K562 (cell line): Measurements from ENCODE around the gene MYL12A. TPM values are rescaled to one million over a fixed set of nuclear protein-coding genes. Genes with fewer than 3 reads are reported as not detected.
A peak's percentile ranks its signal among the peaks of the same experiment; 100 is the strongest.

Source experiments
- ATAC-seq: fragments of 200-7000 bp; cut with Tn5 transposase; 3 replicates; pipeline ENCODE4 v1.9.1; 2020; ENCODE audit warnings: moderate library complexity
- BruUV-seq: library from RNA; stranded (reverse); fragments of 400-500 nt; replicated peaks from 2 replicates; lab custom pipeline; 2021; lab: Mats Ljungman, UMichigan
- CTCF ChIA-PET: fragments of 300-600 bp; formaldehyde crosslinking; extraction: SDS; loops from one replicate; lab custom pipeline; 2021; ENCODE audit warnings: low intra/inter-chr PET ratio; lab: Yijun Ruan, JAX
- POLR2A ChIA-PET: fragments of 300-600, 350-650 bp; sonication (Branson Sonifier 250); formaldehyde crosslinking; extraction: SDS; loops from one replicate; lab custom pipeline; 2021; ENCODE audit warnings: antibody characterized with exemption, inconsistent platforms; lab: Yijun Ruan, JAX
- DNase-seq, 4 experiments: peaks; one replicate each; pipeline versions ENCODE4 v3.0.0 to v3.0.0-alpha.2; 2011 to 2018; ENCODE audit warnings: low spot score in 3 of 4, mixed read lengths in 3 of 4; ENCODE audit errors: extremely low read depth in 1 of 4
- FAIRE-seq: peaks from 2 replicates; lab custom pipeline; 2011; peaks lifted over from hg19 to GRCh38; lab: Jason Lieb, UNC
- H2AFZ ChIP-seq: 2 replicates; pipeline ENCODE4 v1.6.0; 2011; ENCODE audit warnings: low read depth, low read length, control low read depth, inconsistent platforms
- H3K27ac ChIP-seq: fragments of 200-600 bp; 3 replicates; pipeline ENCODE4 v1.8.0; 2011; ENCODE audit warnings: low read depth, mild to moderate bottlenecking, control low read depth, inconsistent platforms, low read length, moderate library complexity, mixed read lengths; ENCODE audit errors: extremely low read depth
- H3K27me3 ChIP-seq, 2 experiments: fragments of 300-600 bp in 1 of 2; 2 replicates in 1 of 2; 3 replicates in 1 of 2; pipeline versions ENCODE4 v1.6.0 to v1.8.0; 2011; ENCODE audit warnings: inconsistent platforms in 2 of 2, low read length in 2 of 2, mild to moderate bottlenecking in 1 of 2, mixed read lengths in 1 of 2, moderate library complexity in 1 of 2; ENCODE audit not compliant: control insufficient read depth in 2 of 2, insufficient read depth in 2 of 2
- H3K36me3 ChIP-seq: fragments of 300-600 bp; 3 replicates; pipeline ENCODE4 v1.8.0; 2011; ENCODE audit warnings: mild to moderate bottlenecking, low read length, inconsistent platforms; ENCODE audit not compliant: control insufficient read depth, insufficient read depth
- H3K4me1 ChIP-seq, 2 experiments: fragments of 200-600 bp in 1 of 2; replicated peaks in 1 of 2; 2 replicates in 1 of 2; 3 replicates in 1 of 2; pipeline versions ENCODE4 v1.5.1 to v1.8.0; 2011; ENCODE audit warnings: inconsistent platforms in 2 of 2, low read length in 2 of 2, mild to moderate bottlenecking in 1 of 2, mixed read lengths in 1 of 2, moderate library complexity in 1 of 2; ENCODE audit not compliant: control insufficient read depth in 2 of 2, insufficient read depth in 2 of 2
- H3K4me2 ChIP-seq: 2 replicates; pipeline ENCODE4 v1.6.1; 2011; ENCODE audit warnings: low read length, control low read depth, inconsistent platforms, mixed read lengths; ENCODE audit not compliant: insufficient read depth
- H3K4me3 ChIP-seq: fragments of 200-600 bp; sonication (generic), shearing (Covaris generic); 2 replicates; pipeline ENCODE4 v1.5.1; 2016; ENCODE audit warnings: control low read depth, inconsistent platforms
- H3K79me2 ChIP-seq: fragments of 200-600 bp; 3 replicates; pipeline ENCODE4 v1.8.0; 2011; ENCODE audit warnings: low read length, inconsistent platforms; ENCODE audit not compliant: control insufficient read depth, insufficient read depth
- H3K9ac ChIP-seq, 2 experiments: 2 replicates each; pipeline versions ENCODE4 v1.6.0 to v1.6.1; 2011; ENCODE audit warnings: low read depth in 2 of 2, low read length in 2 of 2, control low read depth in 1 of 2, inconsistent platforms in 1 of 2, mild to moderate bottlenecking in 1 of 2, mixed read lengths in 1 of 2; ENCODE audit not compliant: insufficient read depth in 1 of 2
- H3K9me1 ChIP-seq: one replicate; pipeline ENCODE4 v1.6.0; 2011; ENCODE audit warnings: inconsistent platforms, mild to moderate bottlenecking, low read length, moderate library complexity; ENCODE audit not compliant: control insufficient read depth, insufficient read depth
- H3K9me3 ChIP-seq: replicated peaks from 2 replicates; pipeline ENCODE4 v1.5.1; 2011; ENCODE audit warnings: low read depth, low read length, inconsistent platforms; ENCODE audit not compliant: control insufficient read depth, insufficient read depth
- H4K20me1 ChIP-seq: replicated peaks from 2 replicates; pipeline ENCODE4 v1.6.1; 2011; ENCODE audit warnings: low read length, inconsistent platforms, mixed read lengths; ENCODE audit not compliant: control insufficient read depth, insufficient read depth
- FOXM1 ChIP-seq, 2 experiments: fragments of 450-650 bp in 1 of 2; sonication (generic) in 1 of 2; formaldehyde crosslinking in 1 of 2; IDR thresholded peaks; 2 replicates each; pipeline versions ENCODE4 v1.6.1 to v1.9.0; 2017 to 2022; ENCODE audit warnings: low read depth in 2 of 2, mild to moderate bottlenecking in 2 of 2, missing genetic modification reagents in 1 of 2, moderate library complexity in 1 of 2
- KAT2B ChIP-seq: IDR thresholded peaks from one replicate; pipeline ENCODE4 v1.6.1; 2012; ENCODE audit warnings: low read depth, mild to moderate bottlenecking, control low read depth, inconsistent platforms, low read length, moderate library complexity
- KAT8 ChIP-seq: fragments of 450-650 bp; IDR thresholded peaks from 2 replicates; pipeline ENCODE4 v1.6.1; 2016; ENCODE audit warnings: low read depth, mild to moderate bottlenecking
- KLF6 ChIP-seq: fragments of 250-450 bp; sonication (Bioruptor Pico); IDR thresholded peaks from 2 replicates; pipeline ENCODE4 v1.4.0; 2020; ENCODE audit warnings: mild to moderate bottlenecking, moderate library complexity, borderline replicate concordance
- NFXL1 ChIP-seq: fragments of 450-650 bp; formaldehyde crosslinking; IDR thresholded peaks from 2 replicates; pipeline ENCODE4 v1.4.0; 2021; ENCODE audit warnings: mild to moderate bottlenecking
- PML ChIP-seq: IDR thresholded peaks from 2 replicates; pipeline ENCODE4 v1.6.1; 2012; ENCODE audit warnings: low read length, inconsistent platforms
- POLR2B ChIP-seq: fragments of 450-650 bp; IDR thresholded peaks from 2 replicates; pipeline ENCODE4 v1.6.1; 2018; ENCODE audit warnings: low read depth; ENCODE audit not compliant: partially characterized antibody
- RUNX1 ChIP-seq: sonication (generic); IDR thresholded peaks from 2 replicates; pipeline ENCODE4 v1.6.1; 2016; ENCODE audit warnings: antibody characterized with exemption, low read depth
- SMAD4 ChIP-seq: fragments of 250-450 bp; sonication (Bioruptor Pico); conservative IDR thresholded peaks from 2 replicates; pipeline ENCODE4 v1.8.0; 2021; ENCODE audit warnings: inconsistent platforms, mild to moderate bottlenecking, moderate library complexity
- TCF7L2 ChIP-seq: fragments of 150-350 bp; IDR thresholded peaks from 2 replicates; pipeline ENCODE4 v1.6.1; 2016; ENCODE audit warnings: low read depth, mild to moderate bottlenecking, low read length, moderate library complexity
- TEAD1 ChIP-seq, 2 experiments: fragments of 450-650 bp in 1 of 2; sonication (generic) in 1 of 2; formaldehyde crosslinking; IDR thresholded peaks; 2 replicates each; pipeline versions ENCODE4 v1.4.0 to v1.8.0; 2020 to 2022; ENCODE audit warnings: mild to moderate bottlenecking in 2 of 2, missing genetic modification reagents in 1 of 2
- WGBS: fragments of 100-300 bp; shearing (Covaris generic); methylation state at CpG from one replicate; pipeline ENCODE4 v1.1.6; 2016; ENCODE audit warnings: low coverage, mixed read lengths; ENCODE audit not compliant: insufficient coverage; ENCODE audit errors: missing lambda C conversion rate; 5-methylcytosine and 5-hydroxymethylcytosine counted together
- in situ Hi-C: fragments of 300-500 bp; cut with MboI; formaldehyde crosslinking; loops from 4 replicates; pipeline ENCODE4 v1.15.0; 2018; ENCODE audit warnings: inconsistent platforms, mixed read lengths
- intact Hi-C: fragments of 100-400 bp; cut with micrococcal nuclease; formaldehyde crosslinking; loops from 2 replicates; pipeline ENCODE4 v1.14.2; 2022
- polyA plus RNA-seq, 8 experiments: library from polyadenylated mRNA; depleted of rRNA in 4 of 8; stranded (reverse) in 5 of 8; unstranded in 3 of 8; fragments of >200 nt; fragmentation: Nextera tagmentation in 2 of 8; fragmentation: Illumina TruSeq in 1 of 8; extraction: Ambion mirVana in 2 of 8; extraction: Trizol in 1 of 8; gene quantifications; 2 replicates each; pipeline versions ENCODE4 v1.2.1 to v1.2.3, GENCODE V29; 2011 to 2014; ENCODE audit warnings: inconsistent platforms in 1 of 8, missing spikeins in 1 of 8
- total RNA-seq, 7 experiments: library from RNA; depleted of rRNA in 6 of 7; stranded (reverse); fragments of >200 nt in 6 of 7; fragmentation: Illumina TruSeq in 2 of 7; extraction: Trizol in 2 of 7; gene quantifications; 2 replicates each; pipeline versions ENCODE4 v1.2.1 to v1.2.3, GENCODE V29; 2011 to 2021; ENCODE audit warnings: low replicate concordance in 1 of 7
- TF ChIP-seq, protein P1 (sequence below): fragments of 450-650 bp; IDR thresholded peaks from 2 replicates; pipeline ENCODE4 v1.6.1; 2017; ENCODE audit warnings: antibody characterized with exemption
- TF ChIP-seq, protein P2 (sequence below): fragments of 450-650 bp; IDR thresholded peaks from 2 replicates; pipeline ENCODE4 v1.6.1; 2016; ENCODE audit warnings: missing biosample characterization, missing genetic modification characterization
- TF ChIP-seq, protein P3 (sequence below): fragments of 250-450 bp; sonication (Bioruptor Pico); IDR thresholded peaks from 2 replicates; pipeline ENCODE4 v1.8.0; 2021; ENCODE audit warnings: moderate library complexity, mild to moderate bottlenecking, inconsistent platforms
- TF ChIP-seq, protein P4 (sequence below): fragments of 450-650 bp; IDR thresholded peaks from 2 replicates; pipeline ENCODE4 v1.6.1; 2017; ENCODE audit warnings: mild to moderate bottlenecking, moderate library complexity
- TF ChIP-seq, protein P5 (sequence below): fragments of 250-450 bp; sonication (Bioruptor Pico); IDR thresholded peaks from 2 replicates; pipeline ENCODE4 v1.9.0; 2021; ENCODE audit warnings: mild to moderate bottlenecking, inconsistent platforms

MYL12A gene
- total and polyA plus RNA-seq, 9 of the 15 experiments (the other 6 are each of a cell fraction or from before 2014, with no cell fraction given), result 308 to 1,031 (median 559) TPM

DNA sequence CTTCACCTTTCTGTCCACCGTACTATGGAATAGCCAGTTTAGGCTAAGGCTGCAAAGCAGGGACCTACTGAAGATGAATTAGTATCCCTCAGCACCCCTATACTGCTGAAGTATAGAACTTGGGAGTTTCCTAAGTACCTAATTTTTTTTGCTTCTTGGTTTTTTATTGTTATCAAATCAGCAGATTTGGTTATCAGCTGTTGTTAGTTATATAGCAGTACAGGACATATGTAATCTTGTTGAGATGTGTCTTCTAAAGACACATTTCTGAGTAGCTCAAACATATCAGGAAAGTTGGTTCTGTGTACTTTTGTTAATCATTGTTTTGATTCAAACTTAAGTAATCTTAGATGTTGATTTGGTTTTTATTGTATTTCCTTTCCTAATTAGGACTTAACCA is 5.2 kb downstream of the MYL12A start:
- DNase-seq (no peak), ATAC-seq (no peak), FAIRE-seq (no peak)
- H4K20me1 ChIP-seq, result peaks cover 14% of the 10 kb centered on the region; the same call in 1 of the 2 replicates
- peaks cover 0 to 9% of the 10 kb centered on the region in 2 experiments; a peak in 2 of 5 replicates for H3K4me1 ChIP-seq
- H3K4me3 ChIP-seq, result no peak overlapping the region
- intact Hi-C loops, result no loop called here
- in situ Hi-C loops, result no loop called here
- no peaks in the 10 kb centered on the region for H3K27me3 ChIP-seq
- peaks cover 90% of the 10 kb centered on the region for H3K36me3 ChIP-seq
- no peak overlapping the region for H3K9ac ChIP-seq
- H3K9me3 ChIP-seq, result no peaks in the 10 kb centered on the region
- peaks cover 63% of the 10 kb centered on the region for H3K79me2 ChIP-seq
- no peak overlapping the region for H3K27ac ChIP-seq
- ChIA-PET CTCF (no interaction called here), POLR2A (interaction anchor here (1.0 to 1.5 kb wide), 4 partner anchors 9 to 342 kb away, joined by 3 to 4 read pairs (median 4); partner anchors contain the start of gene MYL12B)
- H2AFZ ChIP-seq, result no peak overlapping the region
- 83% methylated on average over 1 of the region's 1 CpG for WGBS
- H3K9me1 ChIP-seq, result no peaks in the 10 kb centered on the region
- BruUV-seq, result no TSS peak
- no peak overlapping the region for H3K4me2 ChIP-seq
- TF ChIP-seq PML (peak; percentile 8; the same call in 1 of the 2 replicates), FOXM1 (IDR thresholded peaks at IDR 0.05; ENCODE audit: low read depth) (no peak), FOXM1 (CRISPR knock-in tag; IDR thresholded peaks at IDR 0.05; ENCODE audit: low read depth) (no peak), POLR2B (peak; percentile 57), KLF6 (CRISPR knock-in tag) (no peak), RUNX1 (no peak), TCF7L2 (no peak), NFXL1 (CRISPR knock-in tag) (no peak), KAT8 (no peak), TEAD1 (CRISPR knock-in tag; IDR thresholded peaks at IDR 0.05) (no peak), SMAD4 (CRISPR knock-in tag) (no peak), KAT2B (no peak)
- TF ChIP-seq, protein P1, sequence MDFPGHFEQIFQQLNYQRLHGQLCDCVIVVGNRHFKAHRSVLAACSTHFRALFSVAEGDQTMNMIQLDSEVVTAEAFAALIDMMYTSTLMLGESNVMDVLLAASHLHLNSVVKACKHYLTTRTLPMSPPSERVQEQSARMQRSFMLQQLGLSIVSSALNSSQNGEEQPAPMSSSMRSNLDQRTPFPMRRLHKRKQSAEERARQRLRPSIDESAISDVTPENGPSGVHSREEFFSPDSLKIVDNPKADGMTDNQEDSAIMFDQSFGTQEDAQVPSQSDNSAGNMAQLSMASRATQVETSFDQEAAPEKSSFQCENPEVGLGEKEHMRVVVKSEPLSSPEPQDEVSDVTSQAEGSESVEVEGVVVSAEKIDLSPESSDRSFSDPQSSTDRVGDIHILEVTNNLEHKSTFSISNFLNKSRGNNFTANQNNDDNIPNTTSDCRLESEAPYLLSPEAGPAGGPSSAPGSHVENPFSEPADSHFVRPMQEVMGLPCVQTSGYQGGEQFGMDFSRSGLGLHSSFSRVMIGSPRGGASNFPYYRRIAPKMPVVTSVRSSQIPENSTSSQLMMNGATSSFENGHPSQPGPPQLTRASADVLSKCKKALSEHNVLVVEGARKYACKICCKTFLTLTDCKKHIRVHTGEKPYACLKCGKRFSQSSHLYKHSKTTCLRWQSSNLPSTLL, result no peak
- TF ChIP-seq, protein P2, sequence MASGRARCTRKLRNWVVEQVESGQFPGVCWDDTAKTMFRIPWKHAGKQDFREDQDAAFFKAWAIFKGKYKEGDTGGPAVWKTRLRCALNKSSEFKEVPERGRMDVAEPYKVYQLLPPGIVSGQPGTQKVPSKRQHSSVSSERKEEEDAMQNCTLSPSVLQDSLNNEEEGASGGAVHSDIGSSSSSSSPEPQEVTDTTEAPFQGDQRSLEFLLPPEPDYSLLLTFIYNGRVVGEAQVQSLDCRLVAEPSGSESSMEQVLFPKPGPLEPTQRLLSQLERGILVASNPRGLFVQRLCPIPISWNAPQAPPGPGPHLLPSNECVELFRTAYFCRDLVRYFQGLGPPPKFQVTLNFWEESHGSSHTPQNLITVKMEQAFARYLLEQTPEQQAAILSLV (tag), result no peak
- TF ChIP-seq, protein P3, sequence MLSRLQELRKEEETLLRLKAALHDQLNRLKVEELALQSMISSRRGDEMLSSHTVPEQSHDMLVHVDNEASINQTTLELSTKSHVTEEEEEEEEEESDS (CRISPR knock-in tag), result no peak
- TF ChIP-seq, protein P4, sequence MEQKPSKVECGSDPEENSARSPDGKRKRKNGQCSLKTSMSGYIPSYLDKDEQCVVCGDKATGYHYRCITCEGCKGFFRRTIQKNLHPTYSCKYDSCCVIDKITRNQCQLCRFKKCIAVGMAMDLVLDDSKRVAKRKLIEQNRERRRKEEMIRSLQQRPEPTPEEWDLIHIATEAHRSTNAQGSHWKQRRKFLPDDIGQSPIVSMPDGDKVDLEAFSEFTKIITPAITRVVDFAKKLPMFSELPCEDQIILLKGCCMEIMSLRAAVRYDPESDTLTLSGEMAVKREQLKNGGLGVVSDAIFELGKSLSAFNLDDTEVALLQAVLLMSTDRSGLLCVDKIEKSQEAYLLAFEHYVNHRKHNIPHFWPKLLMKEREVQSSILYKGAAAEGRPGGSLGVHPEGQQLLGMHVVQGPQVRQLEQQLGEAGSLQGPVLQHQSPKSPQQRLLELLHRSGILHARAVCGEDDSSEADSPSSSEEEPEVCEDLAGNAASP, result no peak
- TF ChIP-seq, protein P5, sequence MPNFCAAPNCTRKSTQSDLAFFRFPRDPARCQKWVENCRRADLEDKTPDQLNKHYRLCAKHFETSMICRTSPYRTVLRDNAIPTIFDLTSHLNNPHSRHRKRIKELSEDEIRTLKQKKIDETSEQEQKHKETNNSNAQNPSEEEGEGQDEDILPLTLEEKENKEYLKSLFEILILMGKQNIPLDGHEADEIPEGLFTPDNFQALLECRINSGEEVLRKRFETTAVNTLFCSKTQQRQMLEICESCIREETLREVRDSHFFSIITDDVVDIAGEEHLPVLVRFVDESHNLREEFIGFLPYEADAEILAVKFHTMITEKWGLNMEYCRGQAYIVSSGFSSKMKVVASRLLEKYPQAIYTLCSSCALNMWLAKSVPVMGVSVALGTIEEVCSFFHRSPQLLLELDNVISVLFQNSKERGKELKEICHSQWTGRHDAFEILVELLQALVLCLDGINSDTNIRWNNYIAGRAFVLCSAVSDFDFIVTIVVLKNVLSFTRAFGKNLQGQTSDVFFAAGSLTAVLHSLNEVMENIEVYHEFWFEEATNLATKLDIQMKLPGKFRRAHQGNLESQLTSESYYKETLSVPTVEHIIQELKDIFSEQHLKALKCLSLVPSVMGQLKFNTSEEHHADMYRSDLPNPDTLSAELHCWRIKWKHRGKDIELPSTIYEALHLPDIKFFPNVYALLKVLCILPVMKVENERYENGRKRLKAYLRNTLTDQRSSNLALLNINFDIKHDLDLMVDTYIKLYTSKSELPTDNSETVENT (CRISPR knock-in tag), result no peak
